K562 (cell line): Measurements from ENCODE around the gene ZFR2. TPM values are rescaled to one million over a fixed set of nuclear protein-coding genes. Genes with fewer than 3 reads are reported as not detected.

ENCODE experiments used
- ATAC-seq: fragments of 200-7000 bp; cut with Tn5 transposase; 3 replicates; pipeline ENCODE4 v1.9.1; 2020; ENCODE audit warnings: moderate library complexity
- BruUV-seq: library from RNA; stranded (reverse); fragments of 400-500 nt; replicated peaks from 2 replicates; lab custom pipeline; 2021; lab: Mats Ljungman, UMichigan
- CTCF ChIA-PET: fragments of 300-600 bp; formaldehyde crosslinking; extraction: SDS; loops from one replicate; lab custom pipeline; 2021; ENCODE audit warnings: low intra/inter-chr PET ratio; lab: Yijun Ruan, JAX
- POLR2A ChIA-PET: fragments of 300-600, 350-650 bp; sonication (Branson Sonifier 250); formaldehyde crosslinking; extraction: SDS; loops from one replicate; lab custom pipeline; 2021; ENCODE audit warnings: antibody characterized with exemption, inconsistent platforms; lab: Yijun Ruan, JAX
- DNase-seq, 4 experiments: peaks; one replicate each; pipeline versions ENCODE4 v3.0.0 to v3.0.0-alpha.2; 2011 to 2018; ENCODE audit warnings: low spot score in 3 of 4, mixed read lengths in 3 of 4; ENCODE audit errors: extremely low read depth in 1 of 4
- FAIRE-seq: peaks from 2 replicates; lab custom pipeline; 2011; peaks lifted over from hg19 to GRCh38; lab: Jason Lieb, UNC
- H2AFZ ChIP-seq: 2 replicates; pipeline ENCODE4 v1.6.0; 2011; ENCODE audit warnings: low read depth, low read length, control low read depth, inconsistent platforms
- H3K27ac ChIP-seq: fragments of 200-600 bp; 3 replicates; pipeline ENCODE4 v1.8.0; 2011; ENCODE audit warnings: low read depth, mild to moderate bottlenecking, control low read depth, inconsistent platforms, low read length, moderate library complexity, mixed read lengths; ENCODE audit errors: extremely low read depth
- H3K27me3 ChIP-seq, 2 experiments: fragments of 300-600 bp in 1 of 2; 2 replicates in 1 of 2; 3 replicates in 1 of 2; pipeline versions ENCODE4 v1.6.0 to v1.8.0; 2011; ENCODE audit warnings: inconsistent platforms in 2 of 2, low read length in 2 of 2, mild to moderate bottlenecking in 1 of 2, mixed read lengths in 1 of 2, moderate library complexity in 1 of 2; ENCODE audit not compliant: control insufficient read depth in 2 of 2, insufficient read depth in 2 of 2
- H3K36me3 ChIP-seq: fragments of 300-600 bp; 3 replicates; pipeline ENCODE4 v1.8.0; 2011; ENCODE audit warnings: mild to moderate bottlenecking, low read length, inconsistent platforms; ENCODE audit not compliant: control insufficient read depth, insufficient read depth
- H3K4me1 ChIP-seq, 2 experiments: fragments of 200-600 bp in 1 of 2; replicated peaks in 1 of 2; 2 replicates in 1 of 2; 3 replicates in 1 of 2; pipeline versions ENCODE4 v1.5.1 to v1.8.0; 2011; ENCODE audit warnings: inconsistent platforms in 2 of 2, low read length in 2 of 2, mild to moderate bottlenecking in 1 of 2, mixed read lengths in 1 of 2, moderate library complexity in 1 of 2; ENCODE audit not compliant: control insufficient read depth in 2 of 2, insufficient read depth in 2 of 2
- H3K4me2 ChIP-seq: 2 replicates; pipeline ENCODE4 v1.6.1; 2011; ENCODE audit warnings: low read length, control low read depth, inconsistent platforms, mixed read lengths; ENCODE audit not compliant: insufficient read depth
- H3K4me3 ChIP-seq: fragments of 200-600 bp; sonication (generic), shearing (Covaris generic); 2 replicates; pipeline ENCODE4 v1.5.1; 2016; ENCODE audit warnings: control low read depth, inconsistent platforms
- H3K79me2 ChIP-seq: fragments of 200-600 bp; 3 replicates; pipeline ENCODE4 v1.8.0; 2011; ENCODE audit warnings: low read length, inconsistent platforms; ENCODE audit not compliant: control insufficient read depth, insufficient read depth
- H3K9ac ChIP-seq, 2 experiments: 2 replicates each; pipeline versions ENCODE4 v1.6.0 to v1.6.1; 2011; ENCODE audit warnings: low read depth in 2 of 2, low read length in 2 of 2, control low read depth in 1 of 2, inconsistent platforms in 1 of 2, mild to moderate bottlenecking in 1 of 2, mixed read lengths in 1 of 2; ENCODE audit not compliant: insufficient read depth in 1 of 2
- H3K9me1 ChIP-seq: one replicate; pipeline ENCODE4 v1.6.0; 2011; ENCODE audit warnings: inconsistent platforms, mild to moderate bottlenecking, low read length, moderate library complexity; ENCODE audit not compliant: control insufficient read depth, insufficient read depth
- H3K9me3 ChIP-seq: replicated peaks from 2 replicates; pipeline ENCODE4 v1.5.1; 2011; ENCODE audit warnings: low read depth, low read length, inconsistent platforms; ENCODE audit not compliant: control insufficient read depth, insufficient read depth
- H4K20me1 ChIP-seq: replicated peaks from 2 replicates; pipeline ENCODE4 v1.6.1; 2011; ENCODE audit warnings: low read length, inconsistent platforms, mixed read lengths; ENCODE audit not compliant: control insufficient read depth, insufficient read depth
- BCLAF1 ChIP-seq, 2 experiments: fragments of 450-650 bp in 1 of 2; IDR thresholded peaks; 2 replicates each; pipeline ENCODE4 v1.6.1; 2011 to 2017; ENCODE audit warnings: low read depth in 2 of 2, antibody characterized with exemption in 1 of 2, borderline replicate concordance in 1 of 2, low read length in 1 of 2, mild to moderate bottlenecking in 1 of 2, mixed read lengths in 1 of 2; ENCODE audit not compliant: control insufficient read depth in 1 of 2
- FOSL1 ChIP-seq: fragments of 200-800 bp; sonication (Bioruptor generic); conservative IDR thresholded peaks from 2 replicates; pipeline ENCODE4 v1.6.1; 2016; ENCODE audit warnings: missing genetic modification characterization, missing compliant biosample characterization
- FOXM1 ChIP-seq, 2 experiments: fragments of 450-650 bp in 1 of 2; sonication (generic) in 1 of 2; formaldehyde crosslinking in 1 of 2; IDR thresholded peaks; 2 replicates each; pipeline versions ENCODE4 v1.6.1 to v1.9.0; 2017 to 2022; ENCODE audit warnings: low read depth in 2 of 2, mild to moderate bottlenecking in 2 of 2, missing genetic modification reagents in 1 of 2, moderate library complexity in 1 of 2
- MECOM ChIP-seq: fragments of 250-450 bp; sonication (Bioruptor Pico); IDR thresholded peaks from 2 replicates; pipeline ENCODE4 v1.8.0; 2022; ENCODE audit warnings: inconsistent platforms
- RREB1 ChIP-seq: fragments of 250-450 bp; sonication (Bioruptor Pico); IDR thresholded peaks from 2 replicates; pipeline ENCODE4 v1.4.0; 2020
- ZFP30 ChIP-seq: fragments of 250-450 bp; sonication (Bioruptor Pico); IDR thresholded peaks from 2 replicates; pipeline ENCODE4 v1.8.0; 2022; ENCODE audit warnings: moderate library complexity, mild to moderate bottlenecking, inconsistent platforms, borderline replicate concordance
- ZKSCAN1 ChIP-seq: fragments of 150-350 bp; IDR thresholded peaks from 2 replicates; pipeline ENCODE4 v1.6.1; 2016; ENCODE audit warnings: low read depth, low read length
- WGBS: fragments of 100-300 bp; shearing (Covaris generic); methylation state at CpG from one replicate; pipeline ENCODE4 v1.1.6; 2016; ENCODE audit warnings: low coverage, mixed read lengths; ENCODE audit not compliant: insufficient coverage; ENCODE audit errors: missing lambda C conversion rate; 5-methylcytosine and 5-hydroxymethylcytosine counted together
- in situ Hi-C: fragments of 300-500 bp; cut with MboI; formaldehyde crosslinking; loops from 4 replicates; pipeline ENCODE4 v1.15.0; 2018; ENCODE audit warnings: inconsistent platforms, mixed read lengths
- intact Hi-C: fragments of 100-400 bp; cut with micrococcal nuclease; formaldehyde crosslinking; loops from 2 replicates; pipeline ENCODE4 v1.14.2; 2022
- polyA plus RNA-seq, 8 experiments: library from polyadenylated mRNA; depleted of rRNA in 4 of 8; stranded (reverse) in 5 of 8; unstranded in 3 of 8; fragments of >200 nt; fragmentation: Nextera tagmentation in 2 of 8; fragmentation: Illumina TruSeq in 1 of 8; extraction: Ambion mirVana in 2 of 8; extraction: Trizol in 1 of 8; gene quantifications; 2 replicates each; pipeline versions ENCODE4 v1.2.1 to v1.2.3, GENCODE V29; 2011 to 2014; ENCODE audit warnings: inconsistent platforms in 1 of 8, missing spikeins in 1 of 8
- total RNA-seq, 7 experiments: library from RNA; depleted of rRNA in 6 of 7; stranded (reverse); fragments of >200 nt in 6 of 7; fragmentation: Illumina TruSeq in 2 of 7; extraction: Trizol in 2 of 7; gene quantifications; 2 replicates each; pipeline versions ENCODE4 v1.2.1 to v1.2.3, GENCODE V29; 2011 to 2021; ENCODE audit warnings: low replicate concordance in 1 of 7
- TF ChIP-seq, protein P1 (sequence below): fragments of 450-650 bp; IDR thresholded peaks from 2 replicates; pipeline ENCODE4 v1.6.1; 2016
- TF ChIP-seq, protein P2 (sequence below): fragments of 450-650 bp; IDR thresholded peaks from 2 replicates; pipeline ENCODE4 v1.6.1; 2016; ENCODE audit warnings: low read depth, mild to moderate bottlenecking, moderate library complexity

The ZFR2 gene
- total and polyA plus RNA-seq, 9 of the 15 experiments (the other 6 are each of a cell fraction or from before 2014, with no cell fraction given), result 0.03 to 0.59 (median 0.07) TPM; not detected in 6

GRCh38 chr19:3792114-3792513, 76.7 kb downstream of the ZFR2 start:
- no peak for ATAC-seq
- no peaks in the 10 kb centered on the region for H4K20me1 ChIP-seq
- no peaks in the 10 kb centered on the region; a peak in 1 of 5 replicates for H3K4me1 ChIP-seq
- 0 out of 2 replicates have a peak, but pooled peaks cover 2% of the 10 kb centered on the region for H3K9me3 ChIP-seq
- no peaks in the 10 kb centered on the region for H3K79me2 ChIP-seq
- DNase-seq, result no peak
- WGBS, result 4% methylated on average over 3 of the region's 3 CpGs
- no peaks in the 10 kb centered on the region for H3K36me3 ChIP-seq
- no peak overlapping the region for H3K4me2 ChIP-seq
- H3K9ac ChIP-seq, result no peak overlapping the region
- in situ Hi-C loops, result no loop called here
- peaks cover 0 to 9% of the 10 kb centered on the region in 2 experiments; a peak in 1 of 5 replicates for H3K27me3 ChIP-seq
- ChIA-PET CTCF (no interaction called here), POLR2A (interaction anchor here (0.6 to 1.0 kb wide), 2 partner anchors 30 to 121 kb away, joined by 3 to 5 read pairs; partner anchors contain the start of gene MRPL54)
- intact Hi-C loops, result no loop called here
- no TSS peak for BruUV-seq
- no peak for FAIRE-seq
- no peak overlapping the region for H3K27ac ChIP-seq
- no peak overlapping the region for H3K4me3 ChIP-seq
- H3K9me1 ChIP-seq, result no peaks in the 10 kb centered on the region
- H2AFZ ChIP-seq, result no peak overlapping the region
- no peak for TF ChIP-seq RREB1
- no peak for TF ChIP-seq FOXM1 (IDR thresholded peaks at IDR 0.05; ENCODE audit: low read depth)
- no peak for TF ChIP-seq FOXM1 (CRISPR knock-in tag; IDR thresholded peaks at IDR 0.05; ENCODE audit: low read depth)
- peak; percentile 78 for TF ChIP-seq ZKSCAN1
- peak; percentile 23; the same call in 1 of the 2 replicates for TF ChIP-seq FOSL1 (tag)
- TF ChIP-seq BCLAF1 (IDR thresholded peaks at IDR 0.05; ENCODE audit: borderline replicate concordance in 1 of 2, control insufficient read depth in 1 of 2, low read depth in 2 of 2, low read length in 1 of 2), result no peak
- TF ChIP-seq, protein P1, sequence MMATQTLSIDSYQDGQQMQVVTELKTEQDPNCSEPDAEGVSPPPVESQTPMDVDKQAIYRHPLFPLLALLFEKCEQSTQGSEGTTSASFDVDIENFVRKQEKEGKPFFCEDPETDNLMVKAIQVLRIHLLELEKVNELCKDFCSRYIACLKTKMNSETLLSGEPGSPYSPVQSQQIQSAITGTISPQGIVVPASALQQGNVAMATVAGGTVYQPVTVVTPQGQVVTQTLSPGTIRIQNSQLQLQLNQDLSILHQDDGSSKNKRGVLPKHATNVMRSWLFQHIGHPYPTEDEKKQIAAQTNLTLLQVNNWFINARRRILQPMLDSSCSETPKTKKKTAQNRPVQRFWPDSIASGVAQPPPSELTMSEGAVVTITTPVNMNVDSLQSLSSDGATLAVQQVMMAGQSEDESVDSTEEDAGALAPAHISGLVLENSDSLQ, result 0 out of 2 replicates have a peak, but pooled peaks have one; percentile 6
- TF ChIP-seq MECOM (CRISPR knock-in tag), result no peak
- TF ChIP-seq, protein P2, sequence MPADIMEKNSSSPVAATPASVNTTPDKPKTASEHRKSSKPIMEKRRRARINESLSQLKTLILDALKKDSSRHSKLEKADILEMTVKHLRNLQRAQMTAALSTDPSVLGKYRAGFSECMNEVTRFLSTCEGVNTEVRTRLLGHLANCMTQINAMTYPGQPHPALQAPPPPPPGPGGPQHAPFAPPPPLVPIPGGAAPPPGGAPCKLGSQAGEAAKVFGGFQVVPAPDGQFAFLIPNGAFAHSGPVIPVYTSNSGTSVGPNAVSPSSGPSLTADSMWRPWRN, result no peak
- TF ChIP-seq ZFP30 (CRISPR knock-in tag), result no peak
